Fibroblast of the aortic adventitia (primary cell): ENCODE measurements around the gene KYNU. TPM values are rescaled to one million over a fixed set of nuclear protein-coding genes. Genes with fewer than 3 reads are reported as not detected.

Experiments
- DNase-seq: peaks from one replicate; pipeline ENCODE4 v3.0.0-alpha.2; 2010; ENCODE audit warnings: low read depth
- H3K4me3 ChIP-seq: 2 replicates; pipeline ENCODE4 v1.5.1; 2011; ENCODE audit warnings: low read depth, mild to moderate bottlenecking, control low read depth, low read length, moderate library complexity
- total RNA-seq: library from RNA; depleted of rRNA; stranded (reverse); fragments of >200 nt; gene quantifications from 2 replicates; pipeline ENCODE4 v1.2.3, GENCODE V29; 2012; ENCODE audit warnings: low replicate concordance
- TF ChIP-seq, protein P1 (sequence below): IDR thresholded peaks from 2 replicates; pipeline ENCODE4 v1.5.1; 2011; ENCODE audit warnings: mild to moderate bottlenecking, low read length, control low read depth, inconsistent platforms; ENCODE audit not compliant: insufficient read depth

The KYNU gene
- total RNA-seq, 1 donor, result 1.3 TPM

DNA sequence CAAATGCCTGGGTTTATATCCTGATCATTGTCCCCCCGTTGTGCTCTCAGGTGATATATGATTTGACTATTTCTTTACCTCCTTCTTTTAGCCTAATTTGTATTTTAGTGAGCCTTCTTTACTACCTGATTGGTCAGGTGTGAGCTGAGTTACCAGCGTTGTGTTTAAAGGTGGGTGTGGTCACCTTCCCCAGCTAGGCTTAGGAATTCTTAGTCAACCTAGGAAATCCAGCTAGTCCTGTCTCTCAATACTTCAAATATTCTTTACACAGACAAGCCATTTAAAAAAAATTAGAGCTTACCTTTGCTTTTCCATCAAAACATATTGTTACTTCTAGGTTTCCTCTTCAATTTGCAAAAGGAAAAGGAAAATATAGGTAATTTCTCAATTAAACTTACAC lies 30.2 kb downstream of the KYNU start:
- TF ChIP-seq, protein P1, sequence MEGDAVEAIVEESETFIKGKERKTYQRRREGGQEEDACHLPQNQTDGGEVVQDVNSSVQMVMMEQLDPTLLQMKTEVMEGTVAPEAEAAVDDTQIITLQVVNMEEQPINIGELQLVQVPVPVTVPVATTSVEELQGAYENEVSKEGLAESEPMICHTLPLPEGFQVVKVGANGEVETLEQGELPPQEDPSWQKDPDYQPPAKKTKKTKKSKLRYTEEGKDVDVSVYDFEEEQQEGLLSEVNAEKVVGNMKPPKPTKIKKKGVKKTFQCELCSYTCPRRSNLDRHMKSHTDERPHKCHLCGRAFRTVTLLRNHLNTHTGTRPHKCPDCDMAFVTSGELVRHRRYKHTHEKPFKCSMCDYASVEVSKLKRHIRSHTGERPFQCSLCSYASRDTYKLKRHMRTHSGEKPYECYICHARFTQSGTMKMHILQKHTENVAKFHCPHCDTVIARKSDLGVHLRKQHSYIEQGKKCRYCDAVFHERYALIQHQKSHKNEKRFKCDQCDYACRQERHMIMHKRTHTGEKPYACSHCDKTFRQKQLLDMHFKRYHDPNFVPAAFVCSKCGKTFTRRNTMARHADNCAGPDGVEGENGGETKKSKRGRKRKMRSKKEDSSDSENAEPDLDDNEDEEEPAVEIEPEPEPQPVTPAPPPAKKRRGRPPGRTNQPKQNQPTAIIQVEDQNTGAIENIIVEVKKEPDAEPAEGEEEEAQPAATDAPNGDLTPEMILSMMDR, result no peak
- no peak for DNase-seq
- no peak overlapping the region for H3K4me3 ChIP-seq

- TF ChIP-seq, protein P1, result no peak
- no peak overlapping the region for H3K4me3 ChIP-seq
- no peak for DNase-seq
These were observed 37.2 kb downstream of the KYNU start for GRCh38 chr2:142914507-142915313.

GRCh38 chr2:142915502-142915901 lies 38.0 kb downstream of the KYNU start:
- TF ChIP-seq, protein P1, result no peak
- no peak for DNase-seq
- no peak overlapping the region for H3K4me3 ChIP-seq

- TF ChIP-seq, protein P1, result no peak
- H3K4me3 ChIP-seq, result no peak overlapping the region
- DNase-seq, result peak; percentile 15
These were observed 41.2 kb downstream of the KYNU start for GRCh38 chr2:142918624-142919023.

- H3K4me3 ChIP-seq, result no peak overlapping the region
- TF ChIP-seq, protein P1, result no peak
- DNase-seq, result no peak
These were observed 43.1 kb downstream of the KYNU start for GRCh38 chr2:142920571-142920970.

DNA sequence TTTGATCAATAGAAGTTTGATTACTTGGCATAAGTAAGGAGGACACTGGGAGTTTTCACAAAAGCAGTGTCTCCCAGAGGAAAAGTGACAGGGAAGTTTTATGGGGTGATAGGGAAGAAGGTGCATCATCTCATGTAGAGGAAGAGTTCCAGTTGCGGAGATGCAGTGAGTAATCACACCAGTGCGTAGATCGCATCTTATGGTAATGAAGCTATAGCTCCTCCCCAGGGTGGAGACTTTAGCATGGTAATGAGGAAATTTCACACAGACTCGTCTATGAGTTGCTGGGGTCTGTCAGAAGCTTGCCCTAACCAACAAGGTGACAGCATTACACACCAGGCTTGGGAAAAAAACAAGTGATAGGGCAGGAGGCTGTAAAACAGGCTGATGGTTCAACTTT lies 49.0 kb downstream of the KYNU start:
- no peak for DNase-seq
- H3K4me3 ChIP-seq, result no peak overlapping the region
- TF ChIP-seq, protein P1, result no peak

GRCh38 chr2:142930835-142931398 lies 53.5 kb downstream of the KYNU start:
- TF ChIP-seq, protein P1, result no peak
- no peak overlapping the region for H3K4me3 ChIP-seq
- DNase-seq, result no peak
